ENCODE results near the gene NLRC5.
"Not testable (repeated sequence)": the region's sequence is repeated elsewhere in the genome, so short reads cannot be mapped to it uniquely, and the experiment has no call there.

NLRC5 gene

DNA sequence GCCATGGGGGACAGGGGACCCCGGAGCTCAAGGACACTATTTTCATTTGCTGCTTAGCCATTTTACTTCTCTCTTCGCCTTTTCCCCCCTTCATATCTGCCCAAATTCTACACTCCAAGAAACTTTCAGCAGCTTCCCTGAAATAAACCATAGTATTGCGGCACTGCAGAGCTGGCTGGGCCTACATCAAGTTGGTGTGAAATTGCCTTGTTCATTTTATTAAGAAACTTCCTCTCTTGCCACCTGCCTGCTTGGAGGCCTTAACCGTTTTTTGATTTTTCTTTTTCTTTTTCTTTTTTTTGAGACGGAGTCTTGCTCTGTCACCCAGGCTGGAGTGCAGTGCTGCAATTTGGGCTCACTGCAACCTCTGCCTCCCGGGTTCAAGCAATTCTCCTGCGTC is 95.6 kb downstream of the NLRC5 start:
- DNase-seq = no peak

DNA sequence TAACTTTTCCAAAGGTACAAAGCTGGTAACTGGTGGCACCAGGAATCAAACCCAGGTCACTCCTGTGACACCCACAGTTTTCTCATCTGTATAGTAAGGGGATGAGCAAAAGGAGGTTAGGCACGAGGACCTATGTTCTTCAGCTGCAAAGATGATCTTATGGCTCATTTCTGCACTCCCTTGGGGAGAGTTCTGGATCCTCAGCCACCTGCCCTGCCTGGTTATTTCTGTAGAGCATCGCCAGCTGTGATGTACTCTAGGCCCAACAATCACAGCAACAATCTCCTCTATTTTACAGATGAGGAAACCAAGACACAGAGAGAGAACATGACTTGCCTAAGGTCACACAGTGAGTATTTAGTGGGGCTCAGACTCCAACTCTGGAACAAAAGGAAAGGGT is 97.6 kb downstream of the NLRC5 start:
- DNase-seq = no peak

DNA sequence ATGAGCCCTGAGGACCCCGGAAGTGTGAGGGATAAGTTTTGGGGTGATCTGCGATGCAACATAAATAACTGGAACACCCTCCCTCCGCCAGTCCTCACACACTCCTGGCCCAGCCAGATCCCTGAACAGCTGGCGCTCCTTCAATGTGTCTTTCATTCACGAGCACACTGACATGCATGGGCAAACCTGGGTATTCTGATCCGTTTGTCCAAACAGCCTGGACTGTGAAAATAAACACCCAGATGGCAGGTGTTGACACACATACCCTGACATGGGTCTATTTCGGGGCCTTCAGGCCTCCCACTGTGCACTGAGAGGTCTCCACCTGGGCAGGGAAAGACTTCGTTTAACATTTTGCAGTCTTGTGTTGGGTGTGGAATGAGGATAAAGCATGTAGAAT is 100.0 kb downstream of the NLRC5 start:
- DNase-seq = no peak

DNA sequence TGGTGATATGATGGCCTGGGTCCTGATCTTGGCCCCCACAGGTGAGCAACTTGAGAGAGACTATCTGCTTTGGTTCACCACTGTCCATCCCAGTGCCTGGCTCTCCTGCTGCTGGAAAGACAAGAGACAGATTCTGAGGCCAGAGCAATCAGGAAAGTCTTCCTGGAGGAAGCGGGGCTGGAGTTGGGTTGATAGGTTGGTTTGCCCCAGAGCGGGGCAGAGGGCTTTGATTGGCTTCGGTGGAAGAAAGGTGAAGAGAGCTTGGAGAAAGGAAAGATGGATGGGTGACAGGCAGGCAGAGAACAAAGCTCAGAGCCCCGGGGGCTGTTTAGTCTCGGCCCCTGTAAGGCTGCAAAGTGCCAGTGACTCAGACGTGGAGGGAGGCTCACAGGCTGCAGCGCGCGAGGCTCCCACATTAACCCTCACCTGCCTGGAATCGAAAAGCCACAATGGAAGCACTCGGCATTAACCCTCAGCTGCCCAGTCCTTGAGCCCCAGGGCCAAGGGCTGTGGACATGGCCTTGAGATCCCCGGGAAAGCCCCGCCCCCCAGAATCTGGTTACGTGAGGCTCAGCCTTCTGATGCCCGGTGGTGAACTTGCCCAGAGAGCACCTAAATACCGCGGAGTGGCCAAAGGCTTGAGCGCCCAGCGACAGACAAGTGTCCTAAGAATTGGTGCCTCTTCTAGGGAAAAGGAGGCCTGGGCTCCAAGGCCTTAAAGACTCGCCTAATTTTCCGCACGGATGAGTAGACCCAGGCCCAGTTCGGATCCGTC is 102.0 kb downstream of the NLRC5 start:
- no peak for DNase-seq

DNA sequence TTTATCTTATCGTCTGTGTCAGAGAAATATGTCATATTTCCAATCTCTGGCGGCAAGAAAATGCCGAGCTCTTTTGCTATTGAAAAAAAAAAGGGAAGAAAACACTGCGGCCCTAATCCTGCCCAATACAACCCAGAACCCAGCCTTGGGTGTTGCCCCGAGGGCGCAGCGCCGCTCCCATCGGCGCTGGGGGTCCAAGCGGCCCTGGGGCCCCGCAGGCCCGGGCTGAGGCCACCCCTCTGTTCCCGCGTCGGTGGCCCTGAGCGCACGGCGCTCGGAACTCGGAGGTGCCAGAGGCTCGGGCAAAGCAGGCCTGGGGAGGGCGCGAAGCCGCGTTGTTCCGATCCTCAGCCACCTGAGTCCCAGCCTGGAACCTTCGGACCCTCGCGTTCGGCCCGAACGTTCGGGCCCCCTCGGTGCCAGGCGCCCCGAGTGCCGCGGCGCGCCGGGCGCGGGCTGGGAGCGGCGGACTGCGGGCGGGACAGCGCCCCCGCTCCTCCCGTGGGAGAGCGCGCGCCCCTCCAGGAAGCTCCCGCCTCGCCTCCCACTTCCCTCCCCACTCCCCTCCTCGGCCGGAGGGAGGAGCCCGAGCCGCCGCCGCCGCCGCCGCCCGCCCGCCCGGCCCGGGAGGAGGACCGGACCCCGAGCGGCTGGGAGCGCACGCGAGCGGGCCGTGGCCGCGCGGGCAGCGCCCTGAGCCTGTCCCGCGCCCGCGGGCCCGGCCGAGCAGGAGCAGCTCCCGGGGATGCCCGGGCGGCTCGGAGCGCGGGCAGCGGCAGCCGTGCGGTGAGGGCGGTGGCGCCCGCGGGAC is 102.8 kb downstream of the NLRC5 start, which contains the start of gene CPNE2:
Gene CPNE2 (plus strand): TSS at position 609 of the 811 bp plus-strand sequence. CDS start 18,160 bp downstream, outside the sequence.
- DNase-seq = no peak

DNA sequence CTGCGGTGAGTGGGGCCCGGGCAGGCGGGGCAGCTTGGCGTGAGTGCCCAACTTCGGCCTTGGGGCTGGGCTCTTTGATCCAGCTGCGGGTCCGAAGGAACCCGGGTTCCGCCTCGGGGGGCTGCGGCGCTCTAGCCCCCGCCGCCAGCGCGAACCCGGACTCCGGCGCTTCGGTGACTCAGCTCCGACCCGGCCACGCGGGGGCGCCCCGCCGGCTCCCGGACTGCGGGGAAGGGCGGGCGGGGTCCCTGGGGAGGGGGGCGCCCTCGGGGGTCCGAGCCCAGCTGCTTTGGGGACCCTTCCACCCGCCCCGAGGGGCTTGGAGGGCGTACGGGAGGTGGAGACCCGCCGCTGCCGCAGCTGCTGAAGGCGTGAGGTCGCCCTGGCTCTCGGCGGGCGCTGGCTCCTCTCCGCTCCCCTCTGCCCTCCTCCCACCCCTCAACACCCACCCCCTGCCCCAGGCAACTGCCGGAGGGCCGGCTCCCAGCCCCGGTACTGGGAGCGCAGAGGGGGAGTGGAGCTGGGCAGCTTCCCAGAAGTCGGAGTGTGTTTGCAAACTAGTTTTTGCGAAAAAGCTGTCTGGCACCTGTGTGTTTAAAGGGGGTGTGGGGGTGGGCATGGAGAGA is 103.5 kb downstream of the NLRC5 start:
- peak; percentile 22 for DNase-seq

DNA sequence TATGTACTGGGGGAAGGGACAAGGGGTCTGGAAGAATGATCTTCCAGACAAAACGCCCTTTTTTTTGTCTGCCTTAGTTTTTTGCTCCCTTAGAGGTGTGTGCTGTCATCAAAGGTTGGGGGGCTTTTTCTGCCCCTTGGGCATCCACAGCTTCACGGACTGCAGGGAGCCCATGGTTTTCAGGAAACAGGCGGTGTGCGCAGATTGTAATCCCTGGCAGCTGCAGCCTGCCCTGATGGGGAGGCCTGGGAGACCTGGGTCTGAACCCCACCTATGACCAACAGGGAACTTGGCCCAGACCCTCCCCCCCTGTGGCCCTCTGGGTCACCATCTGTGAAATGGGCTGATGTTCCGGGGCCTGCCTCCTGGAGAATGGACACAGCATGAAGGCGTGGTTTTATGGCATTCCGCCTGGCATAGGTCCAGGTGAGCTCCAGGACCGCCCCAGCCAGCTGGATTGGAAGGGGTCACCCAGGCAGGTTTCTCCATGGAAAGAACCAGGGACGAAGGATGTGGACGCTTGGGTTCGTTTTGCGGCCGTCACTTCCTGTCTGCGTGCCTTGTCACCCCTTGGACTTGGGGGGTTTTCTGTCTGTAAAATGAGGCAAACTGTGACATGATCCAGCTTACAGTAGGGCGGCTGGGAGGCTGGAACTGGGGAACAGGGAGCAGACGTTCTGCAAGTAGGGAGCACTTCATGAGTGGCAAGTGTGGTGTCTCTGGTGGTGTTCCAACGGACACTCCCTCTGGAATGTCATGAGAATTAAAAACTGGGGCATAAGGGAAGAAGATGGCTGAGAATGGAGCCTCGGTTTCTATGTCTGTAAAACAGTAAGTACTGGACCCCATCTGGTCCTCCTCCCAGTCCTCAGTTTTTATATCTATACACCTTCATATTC is 104.6 kb downstream of the NLRC5 start:
- DNase-seq = no peak

DNA sequence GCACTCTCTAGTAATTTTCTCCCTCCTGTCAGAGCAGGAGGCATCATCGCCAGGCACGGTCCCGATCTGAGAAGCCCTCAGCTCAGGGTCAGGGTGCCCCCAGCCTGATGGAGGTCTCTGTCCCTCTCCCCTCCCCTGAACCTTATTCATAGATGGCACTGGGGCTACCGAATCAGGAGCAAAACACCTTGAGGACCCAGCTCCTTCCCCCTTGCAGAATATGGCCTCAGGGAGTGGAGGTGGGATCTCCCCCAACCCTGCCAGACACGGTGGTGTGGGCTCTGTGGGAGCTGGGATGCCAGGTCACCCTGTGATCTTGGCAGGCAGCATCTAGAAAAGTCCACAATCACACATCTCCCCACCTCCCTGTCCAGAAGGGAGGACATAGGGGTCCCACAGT is 105.6 kb downstream of the NLRC5 start:
- no peak for DNase-seq

DNA sequence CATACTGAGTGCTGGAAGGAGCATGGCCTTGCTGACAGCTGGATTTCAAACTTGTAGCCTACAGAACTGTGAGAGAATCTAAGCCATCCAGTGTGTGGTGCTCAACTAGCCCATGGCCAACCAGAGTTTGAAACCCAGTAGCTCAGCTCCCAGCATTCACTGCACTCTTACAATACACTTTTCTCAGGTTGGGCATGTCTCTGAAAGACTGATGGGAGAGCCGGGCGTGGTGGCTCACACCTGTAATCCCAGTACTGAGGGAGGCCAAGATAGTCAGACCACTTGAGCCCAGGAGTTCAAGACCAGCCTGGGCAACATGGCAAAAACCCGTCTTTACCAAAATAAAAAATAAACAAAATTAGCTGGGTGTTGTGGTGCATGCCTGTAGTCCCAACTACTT is 106.8 kb downstream of the NLRC5 start:
- no peak for DNase-seq

DNA sequence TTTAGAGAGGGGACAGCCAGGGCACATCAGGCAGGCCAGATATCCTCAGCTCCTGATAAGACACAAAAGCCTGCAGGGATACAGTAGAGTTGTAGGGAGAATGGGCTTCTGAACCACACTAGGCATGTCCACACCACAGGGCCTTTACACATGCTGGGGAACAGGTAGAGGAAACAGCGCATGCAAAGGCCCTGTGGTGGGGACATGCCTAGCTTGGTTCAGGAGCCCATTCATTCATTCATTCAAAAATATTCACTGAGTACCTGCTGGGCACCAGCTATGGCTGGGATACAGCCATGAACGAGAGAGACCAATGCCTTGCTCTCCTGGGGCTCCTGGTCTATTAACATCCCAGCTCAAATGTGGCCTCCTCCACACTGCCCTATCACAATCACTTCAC is 107.4 kb downstream of the NLRC5 start:
- DNase-seq = no peak

DNA sequence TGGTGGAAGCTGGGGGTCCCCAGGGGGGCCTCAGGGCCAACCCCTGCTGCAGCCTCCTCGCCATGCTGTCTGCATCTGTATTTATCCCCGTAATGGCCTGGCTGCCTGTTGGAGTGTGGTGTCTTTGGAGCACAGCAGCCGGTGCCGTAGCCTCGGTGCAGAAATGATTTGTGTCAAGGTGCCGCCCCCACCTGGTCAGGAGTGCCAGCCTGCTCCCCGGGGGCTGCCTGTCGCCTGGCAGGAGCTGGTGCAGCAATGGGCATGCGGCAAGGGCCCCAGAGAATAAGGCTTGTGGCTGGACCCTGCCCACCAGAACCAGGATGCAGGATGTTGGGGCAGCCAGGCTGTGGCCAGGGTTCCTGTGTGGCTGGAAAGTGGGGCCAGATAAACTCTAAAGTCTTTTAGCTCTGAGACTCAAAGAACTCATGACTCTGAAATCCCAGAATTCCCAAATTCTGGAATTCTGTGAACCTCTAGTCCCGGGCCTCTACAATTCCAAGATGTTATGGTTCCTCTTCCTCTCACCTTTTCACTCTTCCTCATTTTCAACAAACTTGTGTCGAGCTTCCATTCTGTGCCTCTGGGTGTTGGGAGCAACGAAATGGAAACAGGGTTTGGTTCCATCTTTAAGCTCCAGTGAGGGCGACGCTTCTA is 109.0 kb downstream of the NLRC5 start:
- DNase-seq = no peak

DNA sequence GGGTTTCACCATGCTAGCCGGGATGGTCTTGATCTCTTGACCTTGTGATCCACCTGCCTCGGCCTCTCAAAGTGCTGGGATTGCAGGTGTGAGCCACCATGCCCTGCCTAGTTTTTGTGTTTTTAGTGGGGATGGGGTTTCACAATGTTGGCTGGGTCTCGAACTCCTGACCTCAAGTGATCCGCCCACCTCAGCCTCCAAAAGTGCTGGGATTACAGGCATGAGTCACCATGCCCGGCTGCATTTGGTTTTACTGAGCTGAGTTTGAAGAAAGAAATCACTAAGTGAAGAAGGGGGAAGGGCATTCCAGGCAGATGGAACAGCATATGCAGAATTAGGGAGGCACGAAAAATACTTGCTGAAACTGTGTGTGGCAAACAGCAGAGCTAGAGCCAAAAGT is 110.6 kb downstream of the NLRC5 start:
- not testable (repeated sequence) for DNase-seq

DNA sequence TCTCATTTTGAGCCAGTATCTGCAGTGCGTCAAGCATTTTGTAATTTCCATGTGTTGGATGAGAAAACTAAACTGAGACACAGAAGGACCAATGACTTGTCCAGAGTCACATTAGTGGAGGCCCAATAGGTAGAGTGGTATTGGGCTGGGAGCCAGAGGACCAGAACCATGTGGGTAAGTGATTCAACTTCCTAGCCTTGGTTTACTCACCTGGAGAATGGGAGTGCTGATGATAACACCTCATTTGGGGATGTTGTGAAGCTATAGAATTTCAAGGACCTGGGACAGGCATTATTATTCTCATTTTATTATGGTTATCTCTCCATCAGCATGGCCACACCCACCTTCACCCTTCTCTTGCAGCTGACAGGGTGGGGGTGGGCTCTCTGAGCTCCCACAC is 111.1 kb downstream of the NLRC5 start:
- no peak for DNase-seq

DNA sequence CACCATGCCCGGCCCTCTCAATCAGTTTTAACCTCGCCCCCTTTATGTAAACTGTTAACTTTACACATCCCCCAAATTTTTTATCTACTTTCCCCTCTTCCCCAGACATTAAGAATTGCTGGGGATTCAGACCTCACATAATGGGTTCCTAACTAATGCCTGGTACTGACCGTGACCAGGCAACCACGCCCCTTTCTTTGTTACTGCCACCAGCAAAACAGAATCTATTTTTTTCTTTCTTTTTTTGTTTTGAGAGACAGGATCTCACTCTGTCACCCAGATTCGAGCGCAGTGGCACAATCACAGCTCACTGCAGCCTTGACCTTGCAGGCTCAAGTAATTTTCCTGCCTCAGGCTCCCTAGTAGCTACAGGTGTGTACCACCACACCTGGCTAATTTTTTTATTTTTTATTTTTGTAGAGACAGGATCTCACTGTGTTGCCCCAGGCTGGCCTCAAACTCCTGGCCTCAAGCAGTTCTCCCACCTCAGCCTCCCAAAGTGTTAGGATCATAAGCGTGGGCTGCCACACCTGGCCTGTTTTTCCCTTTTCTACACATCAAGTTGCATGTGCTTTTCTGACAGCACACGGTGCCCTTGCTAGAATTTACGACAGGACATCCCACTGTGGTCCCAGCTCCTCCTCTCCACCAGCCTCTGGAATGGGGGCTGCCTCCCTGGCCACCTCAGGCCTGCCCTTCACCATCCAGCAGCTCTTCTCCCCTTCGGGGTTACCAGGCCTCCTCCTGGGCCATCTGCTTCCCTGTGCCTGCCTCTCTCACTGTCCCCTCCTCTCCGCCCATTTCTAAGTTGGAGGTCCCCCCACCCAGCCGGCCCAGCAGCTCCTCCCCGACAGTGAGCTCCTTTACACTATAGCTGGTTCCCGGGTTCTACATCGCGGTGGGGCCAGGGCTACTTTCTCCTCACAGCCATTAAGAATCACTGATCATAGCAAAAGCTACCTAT is 113.8 kb downstream of the NLRC5 start:
- DNase-seq = no peak

DNA sequence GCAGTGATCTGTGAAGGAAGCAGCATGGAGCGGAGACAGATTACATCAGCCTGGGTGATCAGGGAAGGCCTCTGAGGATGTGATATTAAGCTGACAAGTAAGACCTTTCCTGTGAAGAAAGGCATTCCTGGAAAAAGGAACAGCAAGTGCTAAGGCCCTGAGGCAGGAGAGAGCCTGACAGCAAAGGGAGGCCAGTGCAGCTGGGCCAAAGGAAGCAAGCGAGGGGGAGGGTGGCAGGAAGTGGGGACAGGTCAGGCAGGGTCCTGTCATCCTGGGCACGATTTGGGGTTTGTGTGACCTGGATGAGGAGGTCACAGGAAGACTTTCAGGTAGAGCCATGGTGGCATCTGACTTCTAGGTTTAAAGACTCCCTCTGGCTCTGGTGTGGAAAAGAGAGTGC is 115.3 kb downstream of the NLRC5 start:
- DNase-seq = no peak

DNA sequence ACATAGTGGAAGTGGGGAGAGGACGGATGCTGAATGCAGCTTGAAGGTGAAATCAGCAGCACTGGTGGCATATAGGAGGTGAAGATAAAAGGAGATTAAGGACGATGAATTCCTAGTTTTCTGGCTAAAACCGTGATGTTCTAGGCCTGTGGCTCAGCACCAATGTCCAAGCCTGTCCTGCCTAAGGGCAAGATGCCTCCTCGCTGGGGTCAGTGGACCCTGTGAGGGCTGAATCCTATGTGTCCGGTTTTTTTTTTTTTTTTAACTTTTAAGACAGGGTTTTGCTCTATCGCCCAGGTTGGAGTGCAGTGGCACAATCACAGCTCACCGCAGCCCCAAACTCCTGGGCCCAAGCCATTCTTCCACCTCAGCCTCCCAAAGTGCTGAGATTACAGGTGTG is 115.8 kb downstream of the NLRC5 start:
- no peak for DNase-seq

DNA sequence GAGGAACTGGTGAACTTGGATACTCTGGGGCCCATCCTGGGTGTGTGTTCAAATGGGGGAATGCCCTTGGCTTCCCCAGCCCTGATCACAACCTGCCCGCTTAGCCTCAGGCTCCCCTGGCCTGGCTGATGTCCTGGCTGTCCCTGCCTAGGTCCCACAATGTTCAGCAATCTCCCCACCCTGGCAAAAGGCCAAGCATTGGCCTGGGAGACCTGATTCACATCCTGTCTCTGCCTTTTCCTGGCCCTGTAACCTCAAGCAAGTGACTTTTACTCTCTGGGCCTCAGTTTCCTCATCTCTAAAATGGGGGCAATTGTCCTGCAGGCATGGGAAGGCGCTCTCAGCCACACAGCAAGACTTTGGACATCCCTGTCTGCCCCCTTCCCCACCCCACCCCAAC is 117.4 kb downstream of the NLRC5 start:
- no peak for DNase-seq

DNA sequence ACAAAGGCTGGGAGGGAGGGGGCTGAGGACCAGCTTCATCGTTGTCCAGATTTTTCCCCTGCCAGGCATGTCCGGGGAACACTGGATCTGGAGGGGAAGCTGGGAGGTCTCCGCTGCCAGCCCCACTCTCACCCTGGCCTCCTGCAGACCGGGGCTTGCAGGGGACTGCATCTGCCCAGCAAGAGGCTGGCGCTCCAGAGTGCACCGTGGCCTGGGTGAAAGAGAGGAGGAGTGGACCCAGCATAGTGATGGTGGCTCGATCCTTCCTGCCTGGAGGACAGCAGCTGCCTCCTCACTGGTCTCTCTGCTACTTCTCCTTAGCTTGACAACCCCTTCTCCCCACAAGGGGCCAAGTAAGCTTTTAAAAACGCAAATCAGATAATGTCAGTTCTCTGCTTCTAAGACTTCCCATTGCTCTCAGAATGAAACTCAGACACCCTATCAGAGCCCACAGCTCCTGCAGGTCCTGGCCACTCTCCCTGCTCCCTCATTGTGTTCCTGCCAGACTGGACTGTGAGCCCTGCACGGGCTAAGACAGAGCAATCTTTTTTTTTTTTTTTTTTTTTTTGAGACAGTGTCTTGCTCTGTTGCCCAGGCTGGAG is 118.1 kb downstream of the NLRC5 start:
- DNase-seq = no peak

DNA sequence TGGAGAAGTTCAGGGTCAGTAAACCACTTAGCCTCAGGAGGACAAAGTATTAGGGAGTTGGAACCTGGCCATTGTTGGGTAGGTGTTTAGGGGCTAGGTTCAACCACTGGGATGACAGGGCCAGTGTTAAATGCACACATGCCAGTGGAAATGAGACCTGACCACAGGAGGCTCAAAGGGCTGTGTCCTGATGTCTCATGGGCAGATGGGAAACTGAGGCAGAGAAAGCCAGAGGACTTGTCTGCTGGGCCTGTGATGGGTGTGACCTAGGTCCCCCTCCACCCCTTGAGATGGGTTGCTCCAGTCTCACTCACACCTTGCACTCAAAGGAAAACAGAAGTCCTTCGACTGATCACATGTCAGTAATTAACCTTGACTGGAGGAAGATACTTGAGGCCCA is 119.1 kb downstream of the NLRC5 start:
- no peak for DNase-seq

Data from effector CD4-positive, alpha-beta T cell (primary cell).